ENCODE results near the gene GUCA1A.

DNA sequence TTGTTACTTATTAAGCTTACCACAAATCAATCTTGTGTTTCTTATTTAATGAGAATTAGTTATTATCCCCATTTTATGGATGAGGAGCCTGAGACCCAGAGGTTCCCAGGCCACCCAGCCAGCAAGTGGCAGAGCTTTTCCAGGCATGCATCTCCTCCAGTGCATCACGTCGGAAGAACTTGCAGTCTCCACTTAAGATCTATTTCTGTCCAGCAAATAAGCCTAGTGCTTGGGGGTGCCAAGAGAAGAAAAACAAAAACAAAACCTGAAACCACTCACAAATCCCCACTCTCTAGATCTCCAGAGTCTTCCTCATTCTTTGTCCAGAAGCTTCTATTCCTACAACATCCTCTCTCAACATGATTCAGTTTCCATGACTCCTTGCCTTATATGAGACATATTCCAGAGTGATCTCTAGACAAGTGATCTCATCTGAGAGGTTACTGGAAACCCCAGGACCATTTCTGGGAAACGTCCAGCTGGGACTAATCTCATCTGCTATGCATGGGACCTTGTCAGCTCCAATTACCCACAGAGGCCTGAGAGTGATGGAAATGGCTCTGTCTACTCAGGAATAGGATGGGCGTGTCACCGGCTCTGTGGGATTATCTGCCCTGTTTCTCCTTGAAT, 17.5 kb downstream of the GUCA1A start:
- TF ChIP-seq FOXK2 (IDR thresholded peaks at IDR 0.05) (no peak), BHLHE40 (IDR thresholded peaks at IDR 0.05; ENCODE audit: borderline replicate concordance) (no peak), SP1 (IDR thresholded peaks at IDR 0.05) (no peak), FOXM1 (IDR thresholded peaks at IDR 0.05; ENCODE audit: borderline replicate concordance) (no peak), ZNF384 (IDR thresholded peaks at IDR 0.05) (no peak), TARDBP (IDR thresholded peaks at IDR 0.05) (no peak), ARNT (IDR thresholded peaks at IDR 0.05) (no peak), FOXA1 (IDR thresholded peaks at IDR 0.05) (no peak), HDGF (IDR thresholded peaks at IDR 0.05; ENCODE audit: borderline replicate concordance) (no peak), CTBP1 (IDR thresholded peaks at IDR 0.05; ENCODE audit: borderline replicate concordance) (no peak), ELF4 (IDR thresholded peaks at IDR 0.05) (no peak), NFRKB (IDR thresholded peaks at IDR 0.05) (no peak)
- TF ChIP-seq, protein P1, sequence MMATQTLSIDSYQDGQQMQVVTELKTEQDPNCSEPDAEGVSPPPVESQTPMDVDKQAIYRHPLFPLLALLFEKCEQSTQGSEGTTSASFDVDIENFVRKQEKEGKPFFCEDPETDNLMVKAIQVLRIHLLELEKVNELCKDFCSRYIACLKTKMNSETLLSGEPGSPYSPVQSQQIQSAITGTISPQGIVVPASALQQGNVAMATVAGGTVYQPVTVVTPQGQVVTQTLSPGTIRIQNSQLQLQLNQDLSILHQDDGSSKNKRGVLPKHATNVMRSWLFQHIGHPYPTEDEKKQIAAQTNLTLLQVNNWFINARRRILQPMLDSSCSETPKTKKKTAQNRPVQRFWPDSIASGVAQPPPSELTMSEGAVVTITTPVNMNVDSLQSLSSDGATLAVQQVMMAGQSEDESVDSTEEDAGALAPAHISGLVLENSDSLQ (IDR thresholded peaks at IDR 0.05): no peak

Data from HEK293T (cell line).